HT1080 (cell line): Measurements from ENCODE around the gene FBLN5. TPM values are rescaled to one million over a fixed set of nuclear protein-coding genes. Genes with fewer than 3 reads are reported as not detected.
"Not testable (repeated sequence)": the region's sequence is repeated elsewhere in the genome, so short reads cannot be mapped to it uniquely, and the experiment has no call there.

Source experiments
- DNase-seq: peaks from one replicate; pipeline ENCODE4 v3.0.0-alpha.2; 2015; ENCODE audit warnings: low read depth
- total RNA-seq: library from RNA; depleted of rRNA; stranded (reverse); fragments of >200 nt; shearing (Covaris generic); gene quantifications from 2 replicates; pipeline ENCODE4 v1.2.3, GENCODE V29; 2014

FBLN5 gene
- total RNA-seq, 1 experiment from 2014 or later: 0.47 TPM

DNA sequence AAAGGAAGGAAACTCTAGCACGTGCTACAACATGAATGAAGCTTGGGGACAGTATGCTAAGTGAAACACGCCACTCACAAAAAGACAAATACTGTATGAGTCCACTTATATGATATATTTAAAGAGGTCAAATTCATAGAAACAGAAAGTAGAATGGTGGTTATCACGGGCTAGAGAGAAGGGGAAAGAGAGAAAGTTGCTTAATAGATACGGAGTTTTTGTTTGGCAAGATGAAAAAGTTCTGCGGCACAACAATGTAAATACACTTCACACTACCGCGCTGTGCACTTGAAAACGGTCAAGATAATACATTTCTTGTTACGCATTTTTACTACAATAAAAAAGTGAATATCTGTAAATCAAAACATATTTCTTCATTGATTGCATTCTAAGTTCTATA lies 37.3 kb downstream of the FBLN5 start:
- no peak for DNase-seq

DNA sequence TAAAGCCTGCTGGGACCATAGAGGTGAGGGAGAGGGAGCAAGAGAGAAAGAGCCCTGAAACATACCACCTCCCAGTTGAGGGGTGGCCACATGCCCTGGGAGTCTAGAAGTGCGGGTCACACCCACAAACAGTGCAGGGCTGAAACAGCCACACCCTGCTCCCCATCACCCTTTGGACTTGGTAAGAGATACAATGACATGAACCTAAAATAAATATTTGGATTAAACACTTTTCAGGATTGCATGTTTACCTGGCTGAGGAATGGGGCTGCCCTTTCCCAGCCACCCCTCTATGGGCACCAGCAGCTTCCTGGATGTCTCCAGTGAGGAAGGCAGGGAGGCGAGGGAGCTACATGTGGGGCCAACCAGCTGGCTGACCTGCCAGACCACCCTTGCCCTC lies 41.1 kb downstream of the FBLN5 start:
- DNase-seq: no peak

DNA sequence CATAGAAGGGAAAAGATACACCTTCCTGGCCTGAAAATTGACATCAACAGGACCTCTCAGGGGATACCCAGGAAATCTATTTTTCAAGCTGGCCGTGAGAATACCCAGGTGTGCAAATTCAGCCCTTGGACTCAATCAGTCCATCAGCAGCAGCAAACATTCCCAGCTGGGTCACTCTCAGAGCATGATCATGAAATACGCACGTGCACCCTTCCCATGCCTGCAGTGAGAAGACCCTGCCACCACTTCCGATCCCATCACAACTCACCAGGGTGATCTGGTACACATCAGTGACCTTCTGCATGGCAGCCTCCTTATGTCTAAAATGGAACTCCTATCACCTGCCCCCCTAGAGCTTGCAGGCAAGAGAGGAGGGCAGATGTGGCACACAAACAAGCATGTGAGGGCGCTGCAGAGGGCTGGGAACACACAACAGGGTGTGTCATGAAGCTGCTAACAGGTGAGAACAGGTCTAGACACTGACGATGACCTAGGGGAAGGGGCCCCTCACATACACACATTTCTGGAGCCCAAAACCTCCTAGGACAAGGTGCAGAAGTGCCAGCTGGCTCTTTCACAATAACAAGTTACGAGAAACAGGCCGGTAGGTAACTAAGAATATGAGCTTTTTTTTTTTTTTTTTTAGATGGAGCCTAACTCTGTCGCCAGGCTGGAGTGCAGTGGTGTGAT lies 42.4 kb downstream of the FBLN5 start:
- DNase-seq: no peak

DNA sequence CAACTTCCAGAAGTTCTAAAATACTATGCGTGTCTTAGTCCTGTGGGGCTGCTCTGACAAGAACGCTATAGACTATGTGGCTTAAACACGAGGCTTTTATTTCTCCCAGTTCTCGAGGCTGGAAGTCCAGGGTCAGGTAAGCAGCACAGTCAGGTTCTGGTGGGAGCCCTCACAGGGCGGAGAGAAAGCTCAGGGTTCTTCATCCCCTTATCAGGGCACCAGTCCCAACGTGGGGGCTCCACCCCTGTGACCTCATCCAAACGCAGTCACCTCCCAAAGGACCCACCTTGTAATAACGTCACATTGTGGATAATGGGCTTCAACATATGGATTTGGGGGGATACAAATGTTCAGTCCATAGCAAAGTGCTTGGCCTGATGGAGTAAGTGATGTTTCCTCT lies 43.0 kb downstream of the FBLN5 start:
- no peak for DNase-seq

DNA sequence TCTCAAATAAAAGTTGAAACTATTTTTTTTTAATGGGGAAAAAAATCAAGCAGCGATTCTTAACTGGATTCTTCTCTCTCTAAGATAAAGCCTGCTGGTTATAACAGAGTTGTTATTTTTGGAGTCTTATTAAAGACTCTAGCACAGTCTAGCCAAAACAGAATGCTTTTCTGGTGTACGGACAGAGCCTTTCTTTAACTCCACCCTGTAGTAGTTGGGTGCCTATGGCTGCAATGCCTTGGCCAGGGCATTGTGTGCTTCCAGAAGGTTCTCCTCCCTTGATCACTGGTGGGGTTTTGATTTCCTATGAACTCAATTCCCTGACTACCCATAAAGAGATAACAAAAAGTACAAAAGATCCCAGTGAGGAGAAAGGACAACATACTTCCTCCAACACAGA lies 44.4 kb downstream of the FBLN5 start:
- DNase-seq: no peak

DNA sequence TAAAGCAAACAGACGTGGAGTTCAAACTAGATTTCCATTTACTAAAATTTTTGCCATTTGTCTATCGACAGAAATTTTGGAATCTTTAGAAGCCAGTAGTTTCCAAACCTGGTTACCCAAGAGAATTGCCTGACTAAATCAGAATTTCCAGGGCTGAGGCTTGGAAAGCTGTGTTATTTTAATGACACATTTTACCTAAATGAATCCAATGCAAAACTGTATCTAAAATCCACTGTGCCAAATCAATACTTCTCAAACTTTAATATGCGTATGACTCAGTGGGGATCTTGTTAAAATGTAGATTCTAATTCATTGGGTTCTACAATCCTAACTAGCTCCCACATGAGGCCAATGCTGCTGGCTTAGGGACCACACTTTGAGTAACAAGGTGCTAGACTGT lies 45.2 kb downstream of the FBLN5 start:
- DNase-seq: no peak

DNA sequence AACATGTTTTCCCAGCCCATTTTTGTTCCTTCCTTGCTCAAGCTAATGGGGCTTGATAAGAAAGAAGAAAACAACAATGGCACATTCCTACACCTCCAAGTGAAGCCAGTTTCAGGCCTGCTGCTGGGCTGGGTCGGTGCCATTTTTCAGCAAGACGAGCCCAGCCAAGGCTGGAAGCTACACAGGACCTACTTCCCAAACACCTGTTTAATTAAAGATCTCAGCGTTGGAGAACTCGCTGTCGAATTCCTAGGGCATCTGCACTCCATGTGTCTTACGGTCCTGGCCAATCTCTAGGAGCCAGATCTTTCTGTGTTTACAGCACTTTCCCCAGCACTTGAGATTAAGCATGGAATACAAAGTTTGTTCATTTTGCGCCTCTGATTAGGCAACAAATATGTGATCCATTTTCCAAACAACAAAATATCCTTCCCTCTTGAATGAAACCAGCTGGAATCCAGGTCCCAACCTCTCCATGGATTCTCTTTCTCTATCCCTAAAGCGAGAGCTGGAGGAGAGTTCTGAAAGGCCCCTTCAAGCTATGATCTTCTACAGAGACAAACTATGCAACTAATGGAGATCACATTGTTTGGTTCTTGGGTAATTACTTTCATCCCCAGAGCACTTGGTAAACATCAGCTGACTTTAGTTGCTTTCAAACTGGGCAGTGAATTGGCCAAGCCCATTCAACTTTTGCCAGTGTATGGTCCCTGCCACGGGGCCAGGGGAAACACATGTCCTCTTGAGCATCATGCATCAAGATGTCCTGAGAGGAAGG lies 45.9 kb downstream of the FBLN5 start:
- no peak for DNase-seq

DNA sequence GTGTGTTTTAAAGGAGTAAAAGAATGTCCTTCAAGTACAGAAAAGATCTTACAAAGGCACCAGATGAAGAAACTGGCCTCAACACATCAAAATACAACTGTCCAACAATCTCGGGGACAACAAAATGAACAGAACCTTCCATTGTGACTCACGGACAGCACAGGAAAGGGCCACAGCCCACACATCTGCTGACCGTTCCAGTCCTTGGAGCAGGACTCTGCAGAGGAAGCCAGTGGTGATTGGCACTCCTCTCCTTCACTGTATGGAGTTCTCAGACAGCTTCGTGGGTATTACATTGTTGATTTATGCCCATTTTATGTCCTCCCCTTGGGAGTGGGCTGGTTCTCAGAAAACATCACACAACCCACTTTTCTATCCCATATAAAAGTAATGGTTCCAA lies 47.7 kb downstream of the FBLN5 start:
- no peak for DNase-seq

DNA sequence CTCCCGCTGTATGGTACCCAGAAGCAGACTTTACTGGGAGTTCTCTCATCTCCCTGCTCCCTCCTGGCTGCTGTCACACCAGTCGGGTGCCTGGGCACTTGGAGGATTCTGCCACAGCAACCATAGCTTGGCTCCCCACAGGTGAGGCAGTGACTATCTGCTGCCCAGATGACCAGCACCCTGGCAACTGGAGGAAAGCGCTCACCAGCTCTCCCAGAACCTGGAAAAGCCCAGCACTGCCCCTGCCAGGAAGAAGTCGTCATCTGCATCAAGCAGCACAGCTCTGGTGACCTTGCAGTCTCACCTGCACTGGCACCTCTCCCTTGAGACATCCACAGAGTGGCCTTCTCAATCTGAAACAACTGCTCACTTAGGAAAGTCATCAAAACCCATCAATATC lies 48.3 kb downstream of the FBLN5 start:
- DNase-seq: no peak

DNA sequence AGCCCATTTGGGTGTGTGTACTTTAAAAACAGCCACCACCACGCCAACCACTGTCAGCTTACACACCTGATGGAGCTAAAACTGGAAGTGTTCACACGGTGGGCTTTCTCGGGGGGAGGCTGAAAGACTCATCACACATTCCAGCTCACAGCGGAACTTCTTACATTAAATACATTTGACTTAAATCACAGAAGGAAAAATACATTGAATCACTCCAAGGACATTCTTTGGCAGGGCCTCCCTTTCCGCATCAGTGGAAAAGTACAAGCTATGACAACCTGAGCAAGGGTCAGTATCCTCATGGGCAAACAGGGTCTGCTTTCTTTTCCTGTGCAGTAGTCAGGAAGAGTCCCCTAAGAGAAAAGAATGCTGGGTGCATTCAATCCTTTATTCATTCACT lies 49.1 kb downstream of the FBLN5 start:
- DNase-seq: no peak

DNA sequence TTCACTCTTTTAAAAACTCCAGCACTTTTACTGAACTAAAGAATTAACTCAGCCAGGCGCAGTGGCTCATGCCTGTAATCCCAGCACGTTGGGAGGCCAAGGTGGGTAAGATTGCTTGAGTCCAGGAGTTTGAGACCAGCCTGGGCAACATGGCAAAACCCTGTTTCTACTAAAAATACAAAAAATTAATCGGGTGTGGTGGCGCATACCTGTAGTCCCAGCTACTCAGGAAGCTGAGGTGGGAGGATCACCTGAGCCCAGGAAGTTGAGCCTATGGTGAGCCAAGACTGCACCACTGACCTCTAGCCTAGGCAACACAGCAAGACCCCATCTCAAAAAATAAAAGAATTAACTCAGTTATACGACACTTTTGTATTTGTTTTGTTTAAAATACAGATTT lies 49.8 kb downstream of the FBLN5 start:
- DNase-seq: not testable (repeated sequence)

DNA sequence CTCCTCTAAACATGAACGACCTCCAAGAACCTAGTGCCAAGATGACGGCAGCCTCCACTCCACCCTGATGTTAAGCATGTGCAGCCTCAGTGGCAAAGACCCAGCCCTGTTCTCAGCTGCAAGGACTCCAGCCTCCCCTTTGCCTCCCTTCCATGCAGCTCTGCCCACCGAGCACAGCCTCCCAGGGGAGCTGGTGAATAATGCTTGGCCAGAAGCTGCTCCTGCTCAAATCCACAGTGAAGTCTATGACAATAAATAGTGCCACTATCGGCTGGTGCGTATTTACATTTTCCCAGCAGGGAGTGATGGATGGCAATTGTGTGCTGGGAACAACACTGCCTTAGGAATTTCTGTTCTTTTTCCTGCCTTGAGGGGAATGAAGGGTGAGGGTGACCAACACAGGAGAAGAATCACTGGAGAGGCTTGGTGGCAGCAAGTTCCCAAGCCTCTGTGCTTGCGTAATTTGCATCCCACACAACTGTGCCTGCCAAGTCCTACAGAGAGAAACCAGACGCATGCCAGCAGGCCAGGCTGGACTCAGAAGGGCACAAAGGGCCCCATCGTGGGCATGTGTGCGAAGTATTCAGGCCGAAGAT lies 50.3 kb downstream of the FBLN5 start:
- DNase-seq: no peak

DNA sequence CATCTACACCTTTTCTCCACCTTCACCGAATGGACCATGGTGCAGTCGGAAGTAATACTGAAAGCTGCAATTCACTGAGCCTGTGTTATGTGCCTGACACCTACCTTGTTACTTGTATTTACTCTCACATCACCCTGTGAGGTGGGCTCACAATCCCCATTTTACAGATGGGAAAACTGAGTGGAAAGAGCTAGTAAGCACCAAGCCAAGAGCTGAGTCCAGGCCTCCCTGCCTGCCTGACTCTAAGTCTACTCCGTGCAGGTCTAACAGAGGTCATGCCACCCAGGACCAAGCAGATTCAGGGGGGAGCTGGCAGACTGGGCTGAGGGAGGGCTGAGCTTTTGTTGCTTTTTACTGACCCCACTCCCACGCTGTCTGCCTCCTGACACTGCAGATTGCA lies 51.1 kb downstream of the FBLN5 start:
- no peak for DNase-seq

DNA sequence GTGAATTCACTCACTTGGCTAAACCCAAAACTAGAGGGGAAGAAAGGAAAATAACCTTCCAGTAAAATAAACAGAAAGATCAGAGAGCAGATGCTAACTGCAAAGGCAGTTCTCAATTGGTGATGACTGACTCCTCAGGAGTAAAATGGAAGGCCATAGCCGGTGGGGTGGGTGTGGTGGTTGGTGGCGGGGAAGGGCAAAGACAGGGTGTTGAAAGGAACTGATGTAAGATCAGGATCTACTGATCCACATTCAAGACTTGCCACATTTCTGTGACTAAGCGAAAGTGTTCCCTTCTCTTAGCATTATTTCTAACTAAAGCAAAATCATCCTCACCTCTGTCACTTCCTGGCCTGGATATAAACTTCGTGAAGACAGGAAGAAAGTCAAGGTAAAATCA lies 53.8 kb downstream of the FBLN5 start:
- no peak for DNase-seq

DNA sequence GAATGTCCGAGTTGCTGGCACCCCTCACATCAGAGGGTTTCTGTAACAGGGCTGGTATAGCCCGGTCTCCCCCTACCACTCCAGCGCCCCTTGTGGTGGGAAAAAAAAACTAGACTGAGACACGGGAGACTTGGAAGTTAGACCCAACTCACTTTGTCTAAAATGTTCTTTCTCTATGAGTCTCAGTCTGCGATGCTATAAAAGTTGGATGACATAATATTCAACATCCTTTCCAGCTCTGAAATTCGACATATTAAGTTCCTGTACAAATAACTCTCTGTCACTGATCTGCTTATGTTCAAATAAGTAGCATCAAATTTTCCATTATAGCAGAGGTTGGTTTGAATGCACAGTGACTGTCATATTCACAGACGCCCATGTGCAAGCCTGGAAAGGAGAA lies 54.5 kb downstream of the FBLN5 start:
- no peak for DNase-seq

DNA sequence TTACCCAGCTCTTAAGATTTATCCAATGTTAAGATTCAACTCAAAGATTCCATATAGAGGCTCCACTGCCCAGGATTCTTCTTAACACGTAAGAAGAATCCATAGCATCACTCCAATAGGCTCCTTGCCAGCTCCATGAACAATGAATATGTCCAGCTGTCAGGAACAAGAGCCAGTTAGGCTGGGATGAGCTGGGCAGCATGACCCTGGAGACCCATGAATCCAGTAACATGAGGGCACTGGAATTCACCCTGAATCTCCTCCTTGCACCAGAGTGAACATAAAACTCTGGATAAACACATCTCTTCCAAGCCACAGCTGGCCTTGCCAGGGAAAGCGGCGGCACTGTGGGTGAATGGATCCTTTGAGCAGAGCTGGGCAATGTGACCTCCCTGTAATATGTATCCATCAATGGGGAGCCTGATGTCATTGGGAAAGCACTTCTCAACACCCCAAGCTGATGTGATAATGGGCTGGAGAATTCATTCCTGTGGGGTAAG lies 55.7 kb downstream of the FBLN5 start:
- no peak for DNase-seq

DNA sequence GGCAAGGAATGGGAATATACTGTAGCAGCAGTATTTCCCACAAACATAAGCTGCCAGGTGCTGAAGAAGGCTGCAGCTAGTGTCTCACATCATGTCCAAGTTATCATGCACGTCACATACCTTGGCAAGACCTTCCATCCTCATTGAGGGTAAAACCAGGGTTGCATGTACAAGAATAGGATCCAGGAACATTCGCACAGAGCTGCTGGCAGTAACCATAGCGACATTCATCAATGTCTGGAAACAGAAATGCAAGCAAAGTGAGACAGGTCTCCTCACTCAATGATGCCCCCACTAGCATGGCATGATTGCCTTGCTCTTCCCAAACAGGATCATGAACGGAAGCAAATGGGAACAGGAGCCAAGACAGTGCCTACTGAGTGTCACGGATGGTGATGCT lies 56.4 kb downstream of the FBLN5 start:
- no peak for DNase-seq

DNA sequence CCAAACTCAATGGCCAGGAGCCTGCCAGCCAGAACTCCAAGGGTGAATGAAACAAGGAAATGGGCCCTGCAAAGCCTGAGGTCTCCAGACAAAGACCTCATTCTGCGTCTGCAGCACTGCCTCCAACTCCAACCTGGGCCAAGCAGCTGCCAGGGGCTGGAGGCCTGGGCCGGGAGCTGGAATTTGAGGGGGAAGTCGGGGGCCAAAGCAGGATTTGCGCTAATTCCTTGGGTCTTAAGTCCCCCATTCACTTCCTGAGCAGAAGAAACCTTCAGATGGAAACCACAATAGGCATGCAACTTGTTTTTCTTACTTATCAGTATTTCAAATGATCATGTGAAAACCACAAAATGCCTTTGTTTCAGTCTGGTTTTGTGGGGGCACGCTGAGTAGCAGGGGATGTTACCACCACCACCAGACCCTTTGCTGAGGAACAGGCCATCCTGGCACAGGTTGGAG lies 57.2 kb downstream of the FBLN5 start:
- DNase-seq: no peak

DNA sequence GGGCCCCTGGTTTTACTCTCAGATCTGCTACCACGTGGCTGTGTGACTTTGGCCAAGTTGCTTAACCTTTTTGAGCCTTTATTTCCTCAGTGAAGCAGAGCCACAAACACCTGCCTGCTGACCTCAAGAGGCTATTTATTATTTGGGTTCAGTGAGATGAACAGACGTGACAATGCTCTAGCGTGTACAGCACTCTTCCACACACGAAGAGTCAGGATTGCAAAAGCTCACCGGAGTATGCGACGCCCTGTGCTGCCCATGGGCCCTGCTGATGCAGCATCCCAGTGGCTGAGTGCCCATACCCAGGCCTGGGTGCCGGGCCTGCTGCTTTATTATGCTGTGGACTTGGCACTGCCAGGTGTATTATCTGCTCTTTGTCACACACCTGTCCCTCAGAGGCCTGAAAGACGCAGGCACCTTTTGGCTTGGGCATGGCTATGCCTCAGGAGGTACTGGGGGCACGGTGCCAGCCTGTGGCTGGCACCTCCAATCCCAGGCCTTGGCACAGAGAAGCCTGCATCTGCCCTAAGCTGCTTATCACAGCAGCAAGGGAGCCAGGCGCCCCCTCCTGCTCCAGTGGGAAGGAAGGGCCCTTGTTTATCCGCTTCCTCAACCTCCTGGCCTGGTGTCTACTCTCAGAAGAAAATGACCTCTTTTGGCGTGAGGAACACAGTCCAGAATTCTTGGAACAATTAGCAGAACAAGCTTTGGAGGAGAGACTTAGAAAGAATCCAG lies 57.9 kb downstream of the FBLN5 start:
- no peak for DNase-seq

DNA sequence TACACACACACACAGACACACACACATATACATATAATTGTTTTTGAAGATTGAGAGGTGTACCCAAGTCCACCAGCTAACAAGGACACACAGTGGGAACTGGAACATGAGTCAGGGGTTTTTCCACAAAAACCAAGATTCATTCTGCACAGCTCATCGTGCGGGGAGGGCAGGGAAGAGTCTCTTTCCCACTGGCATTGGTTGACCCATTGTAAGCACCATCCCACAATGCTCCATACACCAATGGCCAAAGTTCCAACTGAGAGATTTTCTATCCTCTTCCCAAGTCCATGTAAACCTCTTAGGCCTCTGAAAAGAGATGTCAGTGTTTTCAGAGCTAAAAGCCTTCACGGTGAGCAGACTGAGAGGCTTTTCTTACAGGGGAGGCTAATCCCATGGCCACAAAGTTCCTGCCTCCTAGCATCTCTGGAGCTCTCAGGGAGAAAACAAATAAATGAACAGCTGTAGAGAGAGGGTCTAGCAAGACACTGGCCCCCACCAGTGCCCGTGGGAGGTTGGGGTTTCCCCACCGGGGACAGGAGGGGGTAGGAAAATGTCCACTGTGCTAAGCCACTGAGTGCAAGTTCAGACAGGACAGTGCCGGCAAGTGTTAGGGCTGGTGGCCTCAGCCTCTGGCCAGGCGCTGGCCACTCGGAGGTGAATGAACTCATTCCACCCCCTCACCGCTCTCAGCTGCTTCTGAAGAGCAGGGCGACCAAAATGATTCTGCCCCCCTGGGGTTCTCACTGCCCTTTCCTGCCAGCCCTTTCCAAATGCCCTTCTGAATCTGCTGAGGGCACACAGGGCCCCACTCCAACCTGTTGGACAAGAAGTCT lies 58.6 kb downstream of the FBLN5 start:
- no peak for DNase-seq

DNA sequence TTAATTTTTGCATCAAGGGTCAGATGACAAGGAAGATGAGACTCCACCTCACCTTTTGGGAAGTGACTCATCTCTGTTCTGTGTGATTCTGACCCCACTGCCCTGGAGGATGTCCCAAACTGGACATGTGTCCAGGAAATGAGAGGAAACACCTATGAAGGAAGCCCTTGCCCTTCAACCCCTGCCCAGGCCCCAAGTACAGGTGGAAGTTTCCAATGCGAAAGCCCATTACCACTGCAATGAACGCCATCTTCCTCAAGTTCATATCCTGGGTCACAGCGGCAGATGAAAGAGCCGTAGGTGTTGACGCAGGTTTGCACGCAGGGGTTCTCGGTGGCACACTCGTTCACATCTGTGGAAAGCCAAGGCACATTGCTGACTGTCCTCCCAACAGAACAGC lies 60.5 kb downstream of the FBLN5 start:
- DNase-seq: no peak
